ENCODE data around the gene COL4A5. TPM values are rescaled to one million over a fixed set of nuclear protein-coding genes. Genes with fewer than 3 reads are reported as not detected.
A peak's percentile ranks its signal among the peaks of the same experiment; 100 is the strongest.
"Not testable (repeated sequence)": the region's sequence is repeated elsewhere in the genome, so short reads cannot be mapped to it uniquely, and the experiment has no call there.

The COL4A5 gene
- total RNA-seq (10 to 100 TPM; 18.0 to 30.8 (median 24.5) TPM), polyA plus RNA-seq (14.4 TPM)
- long read RNA-seq, donor 1, full-length matches to known transcripts, result 6 of 16 reads
- long read RNA-seq, donor 1, partial matches to known transcripts, result 8 of 16 reads
- long read RNA-seq, donor 1, other reads (novel, unspliced or antisense), result 2 of 16 reads
- long read RNA-seq, donor 2, full-length matches to known transcripts, result 1 of 7 reads
- long read RNA-seq, donor 2, partial matches to known transcripts, result 5 of 7 reads
- long read RNA-seq, donor 2, other reads (novel, unspliced or antisense), result 1 of 7 reads
- long read RNA-seq, donor 3, full-length matches to known transcripts, result 2 of 15 reads
- long read RNA-seq, donor 3, partial matches to known transcripts, result 10 of 15 reads
- long read RNA-seq, donor 3, other reads (novel, unspliced or antisense), result 3 of 15 reads
- long read RNA-seq, donor 4, full-length matches to known transcripts, result 1 of 4 reads
- long read RNA-seq, donor 4, partial matches to known transcripts, result 1 of 4 reads
- long read RNA-seq, donor 4, other reads (novel, unspliced or antisense), result 2 of 4 reads

- ATAC-seq, result peak; percentile 86 to 88
- Histone ChIP-seq H3K9me3 (ENCODE audit: control insufficient read depth, low read length) (no peaks in the 10 kb centered on the region), H3K4me3 (ENCODE audit: low read length) (peak within 1 kb of the TSS; percentile 86), H3K4me1 (ENCODE audit: control insufficient read depth, insufficient read depth, low read length) (no peaks in the 10 kb centered on the region), H3K27ac (ENCODE audit: low read length) (peak within 1 kb of the TSS; percentile 30), H3K27me3 (ENCODE audit: control insufficient read depth, insufficient read depth) (no peaks in the 10 kb centered on the region)
- intact Hi-C loops (cut with DNase I), result no loop called here
- WGBS, result under 1% methylated on average over 13 of the region's 13 CpGs
- DNase-seq, result peak; percentile 32 to 62 (median 52)
Measured at GRCh38 chrX:108439426-108439942, at the start of gene COL4A5. Gene COL4A5 (plus strand): TSS chrX:108439838. CDS start chrX:108440126, 288 bp downstream.

GRCh38 chrX:108390976-108391717, 48.5 kb upstream of the COL4A5 start:
- 46% methylated on average over 9 of the region's 9 CpGs for WGBS
- DNase-seq, result peak in 1 of 3 donors; percentile 47
- peak; percentile 43 to 72 for ATAC-seq

GRCh38 chrX:108396188-108396891, 43.3 kb upstream of the COL4A5 start:
- Histone ChIP-seq H3K27ac (ENCODE audit: low read length) (no peak overlapping the region), H3K27me3 (ENCODE audit: control insufficient read depth, insufficient read depth) (no peaks in the 10 kb centered on the region), H3K4me3 (ENCODE audit: low read length) (no peak overlapping the region), H3K9me3 (ENCODE audit: control insufficient read depth, low read length) (no peaks in the 10 kb centered on the region), H3K4me1 (ENCODE audit: control insufficient read depth, insufficient read depth, low read length) (no peaks in the 10 kb centered on the region)
- intact Hi-C loops (cut with DNase I), result no loop called here
- no peak for ATAC-seq
- 70% methylated on average over 6 of the region's 6 CpGs for WGBS
- no peak for DNase-seq

More at GRCh38 chrX:108390976-108391717, 48.5 kb upstream of the COL4A5 start:
- intact Hi-C loops (cut with DNase I); H3K9me3 ChIP-seq (ENCODE audit: control insufficient read depth, low read length); H3K27me3 ChIP-seq (ENCODE audit: control insufficient read depth, insufficient read depth); H3K4me1 ChIP-seq (ENCODE audit: control insufficient read depth, insufficient read depth, low read length); H3K27ac ChIP-seq (ENCODE audit: low read length); H3K4me3 ChIP-seq (ENCODE audit: low read length): not testable (repeated sequence)

GRCh38 chrX:108396986-108397385, 42.7 kb upstream of the COL4A5 start:
- Histone ChIP-seq H3K4me3 (ENCODE audit: low read length) (no peak overlapping the region), H3K4me1 (ENCODE audit: control insufficient read depth, insufficient read depth, low read length) (no peaks in the 10 kb centered on the region), H3K27ac (ENCODE audit: low read length) (no peak overlapping the region), H3K27me3 (ENCODE audit: control insufficient read depth, insufficient read depth) (no peaks in the 10 kb centered on the region), H3K9me3 (ENCODE audit: control insufficient read depth, low read length) (no peaks in the 10 kb centered on the region)
- no peak for DNase-seq
- no peak for ATAC-seq
- intact Hi-C loops (cut with DNase I), result no loop called here
- 96% methylated on average over 1 of the region's 1 CpG for WGBS

- WGBS, result 89% methylated on average over 6 of the region's 6 CpGs
- ATAC-seq, result no peak
- H3K27ac ChIP-seq (ENCODE audit: low read length), result no peak overlapping the region
Measured at GRCh38 chrX:108397627-108398391, 41.8 kb upstream of the COL4A5 start.

GRCh38 chrX:108399418-108400165, 40.0 kb upstream of the COL4A5 start:
- ATAC-seq, result no peak
- 64% methylated on average over 1 of the region's 1 CpG for WGBS
- intact Hi-C loops (cut with DNase I), result no loop called here

More at GRCh38 chrX:108397627-108398391, 41.8 kb upstream of the COL4A5 start:
- H3K4me1 ChIP-seq (ENCODE audit: control insufficient read depth, insufficient read depth, low read length), result no peaks in the 10 kb centered on the region
- no peak overlapping the region for H3K4me3 ChIP-seq (ENCODE audit: low read length)
- H3K9me3 ChIP-seq (ENCODE audit: control insufficient read depth, low read length), result no peaks in the 10 kb centered on the region
- DNase-seq, result no peak
- intact Hi-C loops (cut with DNase I), result no loop called here
- no peaks in the 10 kb centered on the region for H3K27me3 ChIP-seq (ENCODE audit: control insufficient read depth, insufficient read depth)

GRCh38 chrX:108412783-108413182, 26.9 kb upstream of the COL4A5 start:
- H3K27me3 ChIP-seq (ENCODE audit: control insufficient read depth, insufficient read depth), result no peaks in the 10 kb centered on the region
- no peak overlapping the region for H3K27ac ChIP-seq (ENCODE audit: low read length)
- no peak for DNase-seq
- intact Hi-C loops (cut with DNase I), result no loop called here
- H3K4me1 ChIP-seq (ENCODE audit: control insufficient read depth, insufficient read depth, low read length), result no peaks in the 10 kb centered on the region
- H3K4me3 ChIP-seq (ENCODE audit: low read length), result no peak overlapping the region
- ATAC-seq, result no peak
- no peaks in the 10 kb centered on the region for H3K9me3 ChIP-seq (ENCODE audit: control insufficient read depth, low read length)

More at GRCh38 chrX:108399418-108400165, 40.0 kb upstream of the COL4A5 start:
- H3K27me3 ChIP-seq (ENCODE audit: control insufficient read depth, insufficient read depth), result no peaks in the 10 kb centered on the region
- DNase-seq, result no peak
- no peaks in the 10 kb centered on the region for H3K4me1 ChIP-seq (ENCODE audit: control insufficient read depth, insufficient read depth, low read length)
- no peak overlapping the region for H3K27ac ChIP-seq (ENCODE audit: low read length)
- H3K9me3 ChIP-seq (ENCODE audit: control insufficient read depth, low read length), result no peaks in the 10 kb centered on the region
- H3K4me3 ChIP-seq (ENCODE audit: low read length), result no peak overlapping the region

GRCh38 chrX:108415146-108415545, 24.5 kb upstream of the COL4A5 start:
- no peak for ATAC-seq
- no peak overlapping the region for H3K4me3 ChIP-seq (ENCODE audit: low read length)
- no peaks in the 10 kb centered on the region for H3K9me3 ChIP-seq (ENCODE audit: control insufficient read depth, low read length)
- no peak for DNase-seq
- no peaks in the 10 kb centered on the region for H3K27me3 ChIP-seq (ENCODE audit: control insufficient read depth, insufficient read depth)
- H3K27ac ChIP-seq (ENCODE audit: low read length), result no peak overlapping the region
- WGBS, result 69% methylated on average over 1 of the region's 1 CpG
- intact Hi-C loops (cut with DNase I), result no loop called here
- no peaks in the 10 kb centered on the region for H3K4me1 ChIP-seq (ENCODE audit: control insufficient read depth, insufficient read depth, low read length)

- Histone ChIP-seq H3K27ac (ENCODE audit: low read length) (no peak overlapping the region), H3K4me3 (ENCODE audit: low read length) (no peak overlapping the region), H3K9me3 (ENCODE audit: control insufficient read depth, low read length) (no peaks in the 10 kb centered on the region), H3K4me1 (ENCODE audit: control insufficient read depth, insufficient read depth, low read length) (no peaks in the 10 kb centered on the region), H3K27me3 (ENCODE audit: control insufficient read depth, insufficient read depth) (no peaks in the 10 kb centered on the region)
- ATAC-seq (no peak), DNase-seq (no peak)
- intact Hi-C loops (cut with DNase I), result no loop called here
- 41% methylated on average over 2 of the region's 2 CpGs for WGBS
Measured at GRCh38 chrX:108415891-108416290, 23.7 kb upstream of the COL4A5 start.

All from right cardiac atrium (tissue), 5 donors.